Glutamatergic neuron (in vitro differentiated cells): ENCODE results near the gene GNAI2. TPM values are rescaled to one million over a fixed set of nuclear protein-coding genes. Genes with fewer than 3 reads are reported as not detected.

Experiments used
- DNase-seq: peaks from one replicate; pipeline ENCODE4 v3.0.0; 2022
- H3K27ac Mint-ChIP-seq: one replicate; pipeline ENCODE4 v1.8.0; 2020; ENCODE audit warnings: mild to moderate bottlenecking, mixed read lengths, inconsistent platforms; ENCODE audit not compliant: unreplicated experiment
- H3K27me3 Mint-ChIP-seq: one replicate; pipeline ENCODE4 v1.8.0; 2020; ENCODE audit warnings: mild to moderate bottlenecking, moderate library complexity, mixed read lengths, inconsistent platforms; ENCODE audit not compliant: unreplicated experiment
- H3K36me3 Mint-ChIP-seq: one replicate; pipeline ENCODE4 v1.8.0; 2020; ENCODE audit warnings: mild to moderate bottlenecking, mixed read lengths, inconsistent platforms; ENCODE audit not compliant: unreplicated experiment
- H3K4me1 Mint-ChIP-seq: one replicate; pipeline ENCODE4 v1.8.0; 2020; ENCODE audit warnings: mild to moderate bottlenecking, low read depth, mixed read lengths, inconsistent platforms; ENCODE audit not compliant: unreplicated experiment
- H3K4me3 Mint-ChIP-seq: one replicate; pipeline ENCODE4 v1.8.0; 2020; ENCODE audit warnings: mild to moderate bottlenecking, mixed read lengths, inconsistent platforms; ENCODE audit not compliant: unreplicated experiment
- H3K9me3 Mint-ChIP-seq: one replicate; pipeline ENCODE4 v1.8.0; 2020; ENCODE audit warnings: mild to moderate bottlenecking, moderate library complexity, mixed read lengths, inconsistent platforms; ENCODE audit not compliant: unreplicated experiment
- total RNA-seq: library from RNA; stranded (reverse); fragmentation: NEBNext Ultra II Directional; extraction: Animal tissue kit (Norgen Biotek cat#: 25700); gene quantifications from one replicate; pipeline ENCODE4 v1.2.1, GENCODE V29; 2021; ENCODE audit not compliant: unreplicated experiment
- TF ChIP-seq, protein P1 (sequence below): fragments of 200-600 bp; sonication (generic); IDR thresholded peaks from one replicate; pipeline ENCODE4 v1.5.0; 2021; ENCODE audit not compliant: partially characterized antibody, unreplicated experiment

Gene GNAI2
- total RNA-seq, 1 donor from 2014 or later = 297 TPM

- H3K27me3 Mint-ChIP-seq = peaks cover 11% of the 10 kb centered on the region
- H3K27ac Mint-ChIP-seq = no peak overlapping the region
- no peak for DNase-seq
- TF ChIP-seq, protein P1, sequence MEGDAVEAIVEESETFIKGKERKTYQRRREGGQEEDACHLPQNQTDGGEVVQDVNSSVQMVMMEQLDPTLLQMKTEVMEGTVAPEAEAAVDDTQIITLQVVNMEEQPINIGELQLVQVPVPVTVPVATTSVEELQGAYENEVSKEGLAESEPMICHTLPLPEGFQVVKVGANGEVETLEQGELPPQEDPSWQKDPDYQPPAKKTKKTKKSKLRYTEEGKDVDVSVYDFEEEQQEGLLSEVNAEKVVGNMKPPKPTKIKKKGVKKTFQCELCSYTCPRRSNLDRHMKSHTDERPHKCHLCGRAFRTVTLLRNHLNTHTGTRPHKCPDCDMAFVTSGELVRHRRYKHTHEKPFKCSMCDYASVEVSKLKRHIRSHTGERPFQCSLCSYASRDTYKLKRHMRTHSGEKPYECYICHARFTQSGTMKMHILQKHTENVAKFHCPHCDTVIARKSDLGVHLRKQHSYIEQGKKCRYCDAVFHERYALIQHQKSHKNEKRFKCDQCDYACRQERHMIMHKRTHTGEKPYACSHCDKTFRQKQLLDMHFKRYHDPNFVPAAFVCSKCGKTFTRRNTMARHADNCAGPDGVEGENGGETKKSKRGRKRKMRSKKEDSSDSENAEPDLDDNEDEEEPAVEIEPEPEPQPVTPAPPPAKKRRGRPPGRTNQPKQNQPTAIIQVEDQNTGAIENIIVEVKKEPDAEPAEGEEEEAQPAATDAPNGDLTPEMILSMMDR = no peak
- H3K36me3 Mint-ChIP-seq = no peaks in the 10 kb centered on the region
- peaks cover 8% of the 10 kb centered on the region for H3K9me3 Mint-ChIP-seq
- H3K4me3 Mint-ChIP-seq = no peak overlapping the region
- peaks cover 9% of the 10 kb centered on the region for H3K4me1 Mint-ChIP-seq
Observed at GRCh38 chr3:50264964-50265485, 29.0 kb downstream of the GNAI2 start.

DNA sequence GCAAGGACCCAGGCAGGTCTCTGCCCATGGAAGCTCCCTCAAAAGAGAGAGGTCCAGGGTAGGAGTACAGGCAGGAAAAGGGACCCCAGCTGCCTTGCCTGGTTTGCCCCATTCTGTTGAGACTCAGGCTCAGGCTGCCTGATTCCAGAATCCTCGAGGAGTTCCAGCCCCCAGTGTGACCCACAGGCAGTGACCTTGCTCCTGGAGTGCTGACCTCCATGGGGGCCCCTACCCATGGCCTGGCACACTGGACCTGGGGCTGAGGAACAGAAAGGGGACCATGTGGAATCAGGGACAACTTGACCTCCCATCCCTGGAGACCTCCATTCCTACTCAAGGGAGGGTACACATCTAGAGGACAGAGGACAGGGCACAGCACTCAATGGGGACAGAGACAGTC is 29.6 kb downstream of the GNAI2 start:
- no peak for DNase-seq
- H3K9me3 Mint-ChIP-seq = peaks cover 8% of the 10 kb centered on the region
- H3K36me3 Mint-ChIP-seq = no peaks in the 10 kb centered on the region
- peaks cover 9% of the 10 kb centered on the region for H3K4me1 Mint-ChIP-seq
- no peak overlapping the region for H3K27ac Mint-ChIP-seq
- TF ChIP-seq, protein P1 = no peak
- peaks cover 11% of the 10 kb centered on the region for H3K27me3 Mint-ChIP-seq
- peak overlapping the region; percentile 42 for H3K4me3 Mint-ChIP-seq

DNA sequence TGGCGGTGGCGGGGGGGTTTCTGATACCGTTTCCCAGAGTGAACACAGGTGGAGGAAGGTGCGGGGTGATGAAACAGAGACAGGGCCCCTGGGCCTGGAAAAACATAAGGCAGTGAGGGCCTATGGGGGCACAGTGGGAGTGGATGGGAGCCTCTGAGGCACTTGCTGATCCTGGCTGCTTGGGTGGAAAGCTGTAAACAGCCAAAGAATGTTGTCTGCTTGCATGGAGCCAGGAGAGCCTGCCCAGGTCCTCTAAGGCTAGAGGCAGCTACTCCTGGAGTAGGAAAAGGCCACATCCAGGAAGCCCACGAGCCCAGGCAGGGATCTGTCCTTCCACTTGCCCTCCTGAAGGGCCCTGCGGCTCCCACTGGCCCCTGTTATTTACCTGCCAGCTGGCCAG is 30.0 kb downstream of the GNAI2 start:
- Mint-ChIP-seq H3K4me1 (peaks cover 9% of the 10 kb centered on the region), H3K36me3 (no peaks in the 10 kb centered on the region), H3K27me3 (peaks cover 11% of the 10 kb centered on the region), H3K27ac (no peak overlapping the region), H3K4me3 (peak overlapping the region; percentile 42), H3K9me3 (peaks cover 8% of the 10 kb centered on the region)
- DNase-seq = no peak
- TF ChIP-seq, protein P1 = no peak

DNA sequence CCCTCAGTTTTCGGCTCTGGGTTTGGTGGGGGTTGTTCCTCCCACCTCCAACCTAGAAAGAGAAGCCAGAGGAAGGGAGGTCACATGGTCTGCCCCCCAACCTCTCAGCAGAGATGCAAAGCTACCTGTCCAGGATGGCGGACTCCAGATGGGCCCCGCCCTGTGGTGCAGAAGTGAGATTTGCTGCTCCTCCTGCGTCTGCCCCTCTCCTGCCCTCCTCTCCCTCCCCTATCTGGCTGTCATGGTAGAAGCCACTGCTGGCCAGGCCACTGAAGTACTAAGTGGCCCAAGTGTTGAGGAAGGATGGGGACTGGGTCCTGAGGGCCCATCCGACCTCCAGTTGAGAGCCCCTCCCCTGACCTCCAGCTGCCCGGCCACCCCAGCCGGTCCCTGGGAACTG is 30.8 kb downstream of the GNAI2 start:
- Mint-ChIP-seq H3K9me3 (peaks cover 8% of the 10 kb centered on the region), H3K36me3 (no peaks in the 10 kb centered on the region), H3K4me1 (peaks cover 7% of the 10 kb centered on the region), H3K27ac (no peak overlapping the region), H3K4me3 (no peak overlapping the region), H3K27me3 (peaks cover 17% of the 10 kb centered on the region)
- no peak for DNase-seq
- TF ChIP-seq, protein P1 = no peak

GRCh38 chr3:50267280-50267913 is 31.4 kb downstream of the GNAI2 start:
- H3K4me1 Mint-ChIP-seq = peaks cover 7% of the 10 kb centered on the region
- no peak overlapping the region for H3K27ac Mint-ChIP-seq
- H3K9me3 Mint-ChIP-seq = peaks cover 8% of the 10 kb centered on the region
- TF ChIP-seq, protein P1 = no peak
- no peak for DNase-seq
- no peaks in the 10 kb centered on the region for H3K36me3 Mint-ChIP-seq
- H3K27me3 Mint-ChIP-seq = peaks cover 17% of the 10 kb centered on the region
- no peak overlapping the region for H3K4me3 Mint-ChIP-seq
